ENCODE data around the gene GALNS.

The GALNS gene

GRCh38 chr16:88888461-88889387 is 32.0 kb upstream of the GALNS start:
- no peak for DNase-seq

GRCh38 chr16:88888057-88888456 is 31.3 kb upstream of the GALNS start:
- DNase-seq, result no peak

- DNase-seq, result no peak
These were observed 30.2 kb upstream of the GALNS start for GRCh38 chr16:88886845-88887521.

- DNase-seq, result no peak
These were observed 29.7 kb upstream of the GALNS start for GRCh38 chr16:88886420-88886844.

GRCh38 chr16:88885693-88886280 is 29.0 kb upstream of the GALNS start:
- no peak for DNase-seq

- no peak for DNase-seq
These were observed 28.0 kb upstream of the GALNS start for GRCh38 chr16:88884569-88885271.

- DNase-seq, result no peak
These were observed 27.2 kb upstream of the GALNS start for GRCh38 chr16:88883946-88884345.

- no peak for DNase-seq
These were observed 26.6 kb upstream of the GALNS start for GRCh38 chr16:88883117-88883895.

- DNase-seq, result no peak
These were observed 25.7 kb upstream of the GALNS start for GRCh38 chr16:88882358-88883030.

GRCh38 chr16:88881675-88882357 is 25.1 kb upstream of the GALNS start:
- no peak for DNase-seq

- no peak for DNase-seq
These were observed 24.4 kb upstream of the GALNS start for GRCh38 chr16:88881007-88881615.

GRCh38 chr16:88880226-88881006 is 23.7 kb upstream of the GALNS start:
- DNase-seq, result no peak

- no peak for DNase-seq
These were observed 23.0 kb upstream of the GALNS start for GRCh38 chr16:88879788-88880055.

GRCh38 chr16:88878967-88879787 is 22.4 kb upstream of the GALNS start:
- no peak for DNase-seq

GRCh38 chr16:88878356-88878755 is 21.6 kb upstream of the GALNS start:
- no peak for DNase-seq

GRCh38 chr16:88877564-88878289 is 21.0 kb upstream of the GALNS start:
- DNase-seq, result no peak

GRCh38 chr16:88876942-88877526 is 20.3 kb upstream of the GALNS start:
- DNase-seq, result no peak

- DNase-seq, result no peak
These were observed 19.0 kb upstream of the GALNS start for GRCh38 chr16:88875703-88876234.
